Esophagus muscularis mucosa (tissue), 4 donors: ENCODE measurements around the gene EPB41L5. TPM values are rescaled to one million over a fixed set of nuclear protein-coding genes. Genes with fewer than 3 reads are reported as not detected.

Experiments
- DNase-seq: peaks from one replicate; pipeline ENCODE4 v3.0.0-alpha.2; 2017; ENCODE audit errors: extremely low spot score
- H3K27ac ChIP-seq, 4 donors: fragments of 200-600 bp; sonication (generic); replicated peaks in 1 of 4; 1 replicate in 3 of 4; 2 replicates in 1 of 4; pipeline ENCODE4 v1.5.1; 2016 to 2019; ENCODE audit warnings: mild to moderate bottlenecking in 1 of 4
- H3K27me3 ChIP-seq, 4 donors: fragments of 200-600 bp; sonication (generic); one replicate each; pipeline versions ENCODE4 v1.5.1 to v1.6.0; 2016 to 2019
- H3K36me3 ChIP-seq, 4 donors: fragments of 200-600 bp; sonication (generic); one replicate each; pipeline ENCODE4 v1.5.1; 2016 to 2019
- H3K4me1 ChIP-seq, 4 donors: fragments of 200-600 bp; sonication (generic); one replicate each; pipeline ENCODE4 v1.5.1; 2016 to 2019
- H3K4me3 ChIP-seq, 4 donors: fragments of 200-600 bp; sonication (generic); 1 replicate in 2 of 4; 2 replicates in 2 of 4; pipeline ENCODE4 v1.5.1; 2016 to 2019; ENCODE audit warnings: mild to moderate bottlenecking in 4 of 4, moderate library complexity in 1 of 4
- H3K9me3 ChIP-seq, 4 donors: fragments of 200-600 bp; sonication (generic); 1 replicate in 3 of 4; 2 replicates in 1 of 4; pipeline ENCODE4 v1.5.1; 2016 to 2019
- EP300 ChIP-seq: sonication (generic); formaldehyde crosslinking; IDR thresholded peaks from one replicate; pipeline ENCODE4 v1.6.1; 2017; ENCODE audit warnings: antibody characterized with exemption
- POLR2A ChIP-seq: fragments of 450-650 bp; IDR thresholded peaks from one replicate; pipeline ENCODE4 v1.6.1; 2017; ENCODE audit warnings: antibody characterized with exemption, moderate library complexity, mild to moderate bottlenecking, low read depth
- POLR2AphosphoS5 ChIP-seq, 2 donors: sonication (generic); formaldehyde crosslinking; IDR thresholded peaks; one replicate each; pipeline ENCODE4 v1.6.1; 2017; ENCODE audit warnings: antibody characterized with exemption in 2 of 2
- WGBS: methylation state at CpG from one replicate; pipeline ENCODE4 v1.1.5; 2018; 5-methylcytosine and 5-hydroxymethylcytosine counted together
- intact Hi-C: fragments of 100-400 bp; cut with DNase I; formaldehyde crosslinking; loops from one replicate; pipeline ENCODE4 v1.15.1; 2023
- total RNA-seq, 4 donors: library from RNA; depleted of rRNA; stranded (reverse); fragments of >200 nt; gene quantifications; one replicate each; pipeline versions ENCODE4 v1.1.0 to v1.2.1, GENCODE V29; 2016
- TF ChIP-seq, protein P1 (sequence below), 3 experiments: fragments of 200-600 bp in 2 of 3; fragments of 450-650 bp in 1 of 3; sonication (generic) in 2 of 3; IDR thresholded peaks; one replicate each; pipeline ENCODE4 v1.5.1; 2017 to 2019; ENCODE audit warnings: antibody characterized with exemption in 3 of 3, mild to moderate bottlenecking in 2 of 3, moderate library complexity in 1 of 3

The EPB41L5 gene
- total RNA-seq, 4 donors from 2014 or later, result 16.0 to 30.3 (median 21.6) TPM

DNA sequence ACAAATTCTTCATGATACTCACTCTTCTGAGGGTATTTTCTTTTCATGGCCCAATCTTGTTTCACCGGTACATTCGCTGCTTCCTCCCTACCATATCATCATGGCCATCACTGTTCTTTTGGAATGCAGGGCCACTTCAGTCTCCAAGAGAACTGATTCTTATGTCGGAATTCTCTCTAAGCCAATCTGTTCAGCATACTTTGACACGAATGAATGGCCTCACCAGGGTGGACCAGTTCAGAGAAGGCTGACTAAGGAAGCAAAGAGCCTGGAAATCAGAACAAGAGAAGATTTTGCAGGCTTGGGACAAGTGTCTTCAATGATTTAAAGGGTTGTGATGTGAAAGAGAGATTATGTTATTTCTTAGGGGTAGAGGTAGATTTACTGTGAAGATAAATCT lies 5.0 kb upstream of the EPB41L5 start:
- no peak for DNase-seq
- peaks cover 7 to 11% (median 8%) of the 10 kb centered on the region in 4 donors for H3K4me1 ChIP-seq
- no peaks in the 10 kb centered on the region for H3K36me3 ChIP-seq
- no peaks in the 10 kb centered on the region for H3K27me3 ChIP-seq
- intact Hi-C loops, result no loop called here
- H3K9me3 ChIP-seq, result no peaks in the 10 kb centered on the region
- H3K4me3 ChIP-seq, result no peak overlapping the region
- TF ChIP-seq POLR2AphosphoS5 (IDR thresholded peaks at IDR 0.05) (no peak), POLR2A (no peak), EP300 (no peak)
- TF ChIP-seq, protein P1, sequence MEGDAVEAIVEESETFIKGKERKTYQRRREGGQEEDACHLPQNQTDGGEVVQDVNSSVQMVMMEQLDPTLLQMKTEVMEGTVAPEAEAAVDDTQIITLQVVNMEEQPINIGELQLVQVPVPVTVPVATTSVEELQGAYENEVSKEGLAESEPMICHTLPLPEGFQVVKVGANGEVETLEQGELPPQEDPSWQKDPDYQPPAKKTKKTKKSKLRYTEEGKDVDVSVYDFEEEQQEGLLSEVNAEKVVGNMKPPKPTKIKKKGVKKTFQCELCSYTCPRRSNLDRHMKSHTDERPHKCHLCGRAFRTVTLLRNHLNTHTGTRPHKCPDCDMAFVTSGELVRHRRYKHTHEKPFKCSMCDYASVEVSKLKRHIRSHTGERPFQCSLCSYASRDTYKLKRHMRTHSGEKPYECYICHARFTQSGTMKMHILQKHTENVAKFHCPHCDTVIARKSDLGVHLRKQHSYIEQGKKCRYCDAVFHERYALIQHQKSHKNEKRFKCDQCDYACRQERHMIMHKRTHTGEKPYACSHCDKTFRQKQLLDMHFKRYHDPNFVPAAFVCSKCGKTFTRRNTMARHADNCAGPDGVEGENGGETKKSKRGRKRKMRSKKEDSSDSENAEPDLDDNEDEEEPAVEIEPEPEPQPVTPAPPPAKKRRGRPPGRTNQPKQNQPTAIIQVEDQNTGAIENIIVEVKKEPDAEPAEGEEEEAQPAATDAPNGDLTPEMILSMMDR (IDR thresholded peaks at IDR 0.05), result no peak
- no peak overlapping the region for H3K27ac ChIP-seq
- 95% methylated on average over 4 of the region's 4 CpGs for WGBS

DNA sequence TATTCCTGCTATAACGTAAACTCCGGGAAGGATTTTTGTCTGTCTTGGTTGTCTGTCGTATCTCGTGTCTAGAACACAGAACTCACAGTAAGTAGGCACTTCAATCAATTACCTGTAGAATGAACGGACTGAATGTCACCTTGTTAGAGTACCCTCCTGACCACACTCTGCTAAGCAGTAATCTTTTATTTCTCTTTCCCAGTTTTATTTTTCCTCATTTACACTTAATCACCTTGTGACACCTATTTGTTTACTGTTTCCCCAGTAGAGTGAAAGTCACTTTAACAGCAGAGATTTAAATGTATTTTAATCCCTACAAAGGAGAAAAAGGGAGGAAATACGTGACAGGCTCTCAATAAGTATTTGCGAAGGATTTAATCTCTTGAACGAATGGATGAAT lies 514 bp upstream of the EPB41L5 start:
- H3K4me3 ChIP-seq, result peak overlapping the region; percentile 88 to 98 (median 95)
- H3K27me3 ChIP-seq, result no peaks in the 10 kb centered on the region
- no peaks in the 10 kb centered on the region for H3K9me3 ChIP-seq
- no peak for TF ChIP-seq EP300
- TF ChIP-seq, protein P1 (IDR thresholded peaks at IDR 0.05), result no peak
- no peak for TF ChIP-seq POLR2A
- no peak for TF ChIP-seq POLR2AphosphoS5 (IDR thresholded peaks at IDR 0.05)
- WGBS, result 21% methylated on average over 8 of the region's 8 CpGs
- peak overlapping the region; percentile 85 to 94 (median 93) for H3K27ac ChIP-seq
- peaks cover 7 to 26% (median 20%) of the 10 kb centered on the region in 4 donors for H3K4me1 ChIP-seq
- H3K36me3 ChIP-seq, result no peaks in the 10 kb centered on the region
- no peak for DNase-seq
- intact Hi-C loops, result loop anchor here (10.0 kb wide), 2 partner anchors 212 to 248 kb away; partner anchors contain the start of gene TMEM185B

DNA sequence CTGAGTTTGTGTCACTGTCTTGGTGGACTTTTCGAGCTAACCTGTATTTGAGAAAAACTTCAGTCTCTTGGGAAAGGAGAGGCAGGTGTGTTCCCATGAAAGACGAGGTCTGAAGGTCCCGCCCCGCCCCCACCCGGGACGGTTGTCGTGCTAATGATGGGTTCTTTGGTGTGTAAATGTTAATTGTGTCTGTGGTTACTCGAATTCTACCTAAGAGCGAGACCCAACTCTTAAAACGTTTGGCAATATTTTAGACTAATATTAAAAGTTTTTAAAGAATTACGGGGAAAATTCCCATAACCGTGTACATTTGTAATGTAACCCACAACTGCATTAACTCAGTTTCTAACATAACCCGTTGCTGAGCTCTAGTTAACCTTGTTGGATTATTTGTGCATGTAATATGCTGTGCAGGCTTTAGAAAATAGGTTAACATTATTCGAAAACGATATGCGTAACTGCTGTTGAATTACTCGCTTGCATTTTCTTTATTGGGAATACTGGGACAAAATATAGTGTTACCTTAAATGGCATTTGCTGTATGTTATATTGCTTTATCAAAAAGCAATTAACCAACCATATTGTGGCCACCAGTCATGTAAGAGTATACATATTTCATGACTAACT lies 833 bp downstream of the EPB41L5 start:
- H3K27ac ChIP-seq, result peak overlapping the region; percentile 85 to 94 (median 93)
- no peaks in the 10 kb centered on the region for H3K27me3 ChIP-seq
- H3K4me3 ChIP-seq, result peak overlapping the region; percentile 88 to 98 (median 95)
- intact Hi-C loops, result loop anchor here (10.0 kb wide), 2 partner anchors 211 to 249 kb away; partner anchors contain the start of gene TMEM185B
- TF ChIP-seq POLR2AphosphoS5 (IDR thresholded peaks at IDR 0.05) (no peak), EP300 (no peak), POLR2A (no peak)
- TF ChIP-seq, protein P1 (IDR thresholded peaks at IDR 0.05), result no peak
- H3K4me1 ChIP-seq, result peaks cover 7 to 26% (median 20%) of the 10 kb centered on the region in 4 donors
- no peaks in the 10 kb centered on the region for H3K36me3 ChIP-seq
- WGBS, result 22% methylated on average over 17 of the region's 17 CpGs
- no peak for DNase-seq
- H3K9me3 ChIP-seq, result no peaks in the 10 kb centered on the region

DNA sequence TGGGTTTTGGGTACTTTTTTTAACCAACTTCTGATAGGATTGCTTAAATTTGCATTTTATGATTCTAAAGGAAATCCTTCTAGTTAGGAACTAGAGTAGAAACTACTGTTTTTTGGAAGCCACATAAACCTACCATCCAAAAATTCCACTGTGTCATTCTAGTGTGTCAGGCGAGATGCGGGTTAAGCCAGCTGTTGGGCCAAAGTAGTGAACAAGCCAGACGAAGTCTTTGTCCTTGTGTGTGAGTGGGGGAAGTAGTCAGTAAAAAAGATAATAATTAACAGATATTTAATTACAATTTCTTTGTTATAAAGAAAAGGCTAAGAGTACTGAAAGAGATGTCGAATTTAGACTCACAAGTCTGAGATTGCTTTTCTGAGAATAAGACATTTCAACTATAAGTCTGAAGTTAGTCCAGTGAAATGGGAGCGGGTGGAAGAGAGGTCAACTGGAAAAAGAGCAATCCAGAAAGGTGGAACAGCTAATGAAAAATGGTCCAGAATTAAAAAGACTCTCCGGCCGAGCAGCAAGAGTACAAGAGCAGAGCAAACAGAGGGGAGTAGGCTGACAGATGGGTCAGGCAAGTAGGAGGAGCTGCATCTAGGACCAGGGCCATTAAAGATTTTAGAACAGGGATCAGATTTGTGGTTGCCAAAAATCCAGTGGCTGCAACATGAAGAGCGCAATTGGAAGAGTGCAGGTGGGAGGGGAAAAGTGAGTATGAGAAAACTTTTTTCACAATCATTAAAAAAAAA lies 1.5 kb downstream of the EPB41L5 start:
- intact Hi-C loops, result loop anchor here (10.0 kb wide), 2 partner anchors 210 to 250 kb away; partner anchors contain the start of gene TMEM185B
- DNase-seq, result no peak
- H3K4me1 ChIP-seq, result peaks cover 7 to 26% (median 20%) of the 10 kb centered on the region in 4 donors
- H3K9me3 ChIP-seq, result no peaks in the 10 kb centered on the region
- H3K36me3 ChIP-seq, result no peaks in the 10 kb centered on the region
- 63% methylated on average over 8 of the region's 8 CpGs for WGBS
- no peaks in the 10 kb centered on the region for H3K27me3 ChIP-seq
- peak overlapping the region; percentile 88 to 98 (median 95) for H3K4me3 ChIP-seq
- H3K27ac ChIP-seq, result peak overlapping the region in 2 of 4 donors; percentile 21 to 94
- TF ChIP-seq POLR2A, result no peak
- TF ChIP-seq, protein P1 (IDR thresholded peaks at IDR 0.05), result no peak
- no peak for TF ChIP-seq EP300
- TF ChIP-seq POLR2AphosphoS5 (IDR thresholded peaks at IDR 0.05), result no peak
